ENCODE measurements around the gene PODNL1.

The PODNL1 gene

DNA sequence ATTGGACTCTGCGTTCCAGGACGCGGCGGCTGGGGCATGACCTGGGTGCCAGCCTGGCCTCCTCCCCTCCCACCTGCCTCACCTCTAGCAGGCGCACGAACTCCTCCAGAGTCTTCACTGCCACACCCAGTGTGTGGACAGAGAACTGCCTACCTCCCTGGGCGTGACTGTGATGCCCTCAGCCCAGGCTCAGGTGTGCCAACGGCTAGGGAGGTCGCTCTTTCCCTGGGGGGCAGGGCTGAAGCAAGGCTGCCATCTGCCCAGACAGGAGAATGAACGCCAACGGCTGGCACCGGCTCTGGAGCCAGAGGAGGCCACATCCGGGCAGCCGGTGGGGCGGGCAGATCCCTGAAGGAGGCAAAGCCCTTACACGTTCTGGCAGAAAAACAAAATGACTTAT lies 49.9 kb downstream of the PODNL1 start:
- TF ChIP-seq, protein P1, sequence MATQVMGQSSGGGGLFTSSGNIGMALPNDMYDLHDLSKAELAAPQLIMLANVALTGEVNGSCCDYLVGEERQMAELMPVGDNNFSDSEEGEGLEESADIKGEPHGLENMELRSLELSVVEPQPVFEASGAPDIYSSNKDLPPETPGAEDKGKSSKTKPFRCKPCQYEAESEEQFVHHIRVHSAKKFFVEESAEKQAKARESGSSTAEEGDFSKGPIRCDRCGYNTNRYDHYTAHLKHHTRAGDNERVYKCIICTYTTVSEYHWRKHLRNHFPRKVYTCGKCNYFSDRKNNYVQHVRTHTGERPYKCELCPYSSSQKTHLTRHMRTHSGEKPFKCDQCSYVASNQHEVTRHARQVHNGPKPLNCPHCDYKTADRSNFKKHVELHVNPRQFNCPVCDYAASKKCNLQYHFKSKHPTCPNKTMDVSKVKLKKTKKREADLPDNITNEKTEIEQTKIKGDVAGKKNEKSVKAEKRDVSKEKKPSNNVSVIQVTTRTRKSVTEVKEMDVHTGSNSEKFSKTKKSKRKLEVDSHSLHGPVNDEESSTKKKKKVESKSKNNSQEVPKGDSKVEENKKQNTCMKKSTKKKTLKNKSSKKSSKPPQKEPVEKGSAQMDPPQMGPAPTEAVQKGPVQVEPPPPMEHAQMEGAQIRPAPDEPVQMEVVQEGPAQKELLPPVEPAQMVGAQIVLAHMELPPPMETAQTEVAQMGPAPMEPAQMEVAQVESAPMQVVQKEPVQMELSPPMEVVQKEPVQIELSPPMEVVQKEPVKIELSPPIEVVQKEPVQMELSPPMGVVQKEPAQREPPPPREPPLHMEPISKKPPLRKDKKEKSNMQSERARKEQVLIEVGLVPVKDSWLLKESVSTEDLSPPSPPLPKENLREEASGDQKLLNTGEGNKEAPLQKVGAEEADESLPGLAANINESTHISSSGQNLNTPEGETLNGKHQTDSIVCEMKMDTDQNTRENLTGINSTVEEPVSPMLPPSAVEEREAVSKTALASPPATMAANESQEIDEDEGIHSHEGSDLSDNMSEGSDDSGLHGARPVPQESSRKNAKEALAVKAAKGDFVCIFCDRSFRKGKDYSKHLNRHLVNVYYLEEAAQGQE (IDR thresholded peaks at IDR 0.05; ENCODE audit: insufficient read depth in 1 of 2, low read depth in 2 of 2, low read length in 2 of 2), result no peak
- TF ChIP-seq SIN3A (IDR thresholded peaks at IDR 0.05; ENCODE audit: borderline replicate concordance, insufficient read depth, low read length) (no peak), FOXP2 (optimal IDR thresholded peaks at IDR 0.05; ENCODE audit: borderline replicate concordance, extremely low read depth, extremely low read length, insufficient read depth) (no peak), TAF1 (IDR thresholded peaks at IDR 0.05; ENCODE audit: borderline replicate concordance, insufficient read depth, low read length) (no peak), POLR2AphosphoS5 (IDR thresholded peaks at IDR 0.05; ENCODE audit: low read depth, low read length) (no peak)

DNA sequence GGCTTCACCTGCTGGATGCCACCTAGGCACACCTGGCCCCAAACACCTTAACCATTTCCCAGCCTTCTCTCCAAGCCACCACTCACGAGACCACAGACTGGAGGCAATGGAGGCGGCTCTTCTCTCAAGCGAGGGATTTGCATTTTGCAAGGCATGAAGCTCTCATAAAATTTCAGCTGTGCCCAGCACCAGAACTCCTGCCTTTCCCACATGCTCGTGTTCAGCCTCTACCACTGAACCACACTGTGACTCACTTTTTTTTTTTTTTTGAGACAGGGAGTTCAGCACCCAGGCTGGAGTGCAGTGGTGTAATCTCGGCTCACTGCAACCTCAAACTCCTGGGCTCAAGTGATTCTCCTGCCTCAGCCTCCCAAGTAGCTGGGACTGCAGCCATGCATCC lies 50.7 kb downstream of the PODNL1 start:
- TF ChIP-seq SIN3A (IDR thresholded peaks at IDR 0.05; ENCODE audit: borderline replicate concordance, insufficient read depth, low read length) (no peak), POLR2AphosphoS5 (IDR thresholded peaks at IDR 0.05; ENCODE audit: low read depth, low read length) (no peak), TAF1 (IDR thresholded peaks at IDR 0.05; ENCODE audit: borderline replicate concordance, insufficient read depth, low read length) (no peak), FOXP2 (optimal IDR thresholded peaks at IDR 0.05; ENCODE audit: borderline replicate concordance, extremely low read depth, extremely low read length, insufficient read depth) (no peak)
- TF ChIP-seq, protein P1 (IDR thresholded peaks at IDR 0.05; ENCODE audit: insufficient read depth in 1 of 2, low read depth in 2 of 2, low read length in 2 of 2), result no peak

DNA sequence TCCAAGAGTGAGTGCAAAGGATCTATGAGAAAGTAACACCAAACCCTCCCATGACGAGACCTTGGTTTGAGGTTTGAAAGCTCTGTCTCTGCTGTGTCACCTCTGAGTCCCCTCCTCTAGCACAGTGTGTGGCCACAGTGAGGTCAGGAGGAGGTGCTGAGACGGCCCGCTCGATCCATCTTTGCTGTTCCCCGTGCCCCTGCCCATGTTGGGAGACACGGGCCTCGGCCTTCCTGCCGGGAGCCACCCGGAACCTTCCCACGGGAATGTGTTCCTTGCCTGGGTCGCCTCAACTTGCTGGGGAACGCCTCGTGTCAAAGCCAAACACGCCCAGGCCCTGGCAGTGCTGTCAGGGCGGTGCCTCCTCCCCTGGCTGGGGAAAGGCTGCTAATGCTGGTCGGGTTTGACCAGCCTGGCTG lies 51.2 kb downstream of the PODNL1 start:
- TF ChIP-seq TAF1 (IDR thresholded peaks at IDR 0.05; ENCODE audit: borderline replicate concordance, insufficient read depth, low read length), result no peak
- no peak for TF ChIP-seq POLR2AphosphoS5 (IDR thresholded peaks at IDR 0.05; ENCODE audit: low read depth, low read length)
- TF ChIP-seq, protein P1 (IDR thresholded peaks at IDR 0.05; ENCODE audit: insufficient read depth in 1 of 2, low read depth in 2 of 2, low read length in 2 of 2), result no peak
- TF ChIP-seq SIN3A (IDR thresholded peaks at IDR 0.05; ENCODE audit: borderline replicate concordance, insufficient read depth, low read length), result no peak
- TF ChIP-seq FOXP2 (optimal IDR thresholded peaks at IDR 0.05; ENCODE audit: borderline replicate concordance, extremely low read depth, extremely low read length, insufficient read depth), result no peak

DNA sequence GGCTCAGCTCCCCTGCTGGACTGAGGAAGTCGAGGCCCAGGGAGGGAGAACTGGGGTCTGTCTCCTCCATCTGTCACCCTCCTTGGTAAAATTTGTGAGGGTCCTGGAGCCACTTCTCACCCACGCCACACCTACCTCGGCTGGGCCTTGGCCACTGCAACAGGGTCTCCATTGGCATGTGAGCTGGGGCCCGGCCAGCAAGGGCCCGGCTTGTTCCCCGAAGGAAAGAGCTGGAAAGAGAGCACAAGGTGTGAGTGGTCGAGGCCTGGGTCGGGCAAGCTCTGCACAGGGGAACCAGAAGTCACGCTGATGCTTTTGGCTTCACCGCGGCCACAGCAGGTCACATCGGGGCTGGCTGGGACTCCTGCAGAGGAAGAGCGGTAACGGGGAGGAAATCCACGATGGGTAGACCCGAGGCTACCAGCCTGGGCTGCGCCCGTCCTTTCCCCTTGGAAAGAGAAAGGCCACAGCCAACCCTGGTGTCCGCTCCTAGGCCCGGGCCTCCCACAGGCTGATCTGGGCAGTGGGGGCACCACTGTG lies 52.3 kb downstream of the PODNL1 start:
- no peak for TF ChIP-seq FOXP2 (optimal IDR thresholded peaks at IDR 0.05; ENCODE audit: borderline replicate concordance, extremely low read depth, extremely low read length, insufficient read depth)
- no peak for TF ChIP-seq POLR2AphosphoS5 (IDR thresholded peaks at IDR 0.05; ENCODE audit: low read depth, low read length)
- TF ChIP-seq TAF1 (IDR thresholded peaks at IDR 0.05; ENCODE audit: borderline replicate concordance, insufficient read depth, low read length), result no peak
- TF ChIP-seq, protein P1 (IDR thresholded peaks at IDR 0.05; ENCODE audit: insufficient read depth in 1 of 2, low read depth in 2 of 2, low read length in 2 of 2), result no peak
- no peak for TF ChIP-seq SIN3A (IDR thresholded peaks at IDR 0.05; ENCODE audit: borderline replicate concordance, insufficient read depth, low read length)
